Spleen (tissue), 11 donors: ENCODE measurements around the gene PRR14. TPM values are rescaled to one million over a fixed set of nuclear protein-coding genes. Genes with fewer than 3 reads are reported as not detected.

Source experiments
- DNase-seq: peaks from one replicate; pipeline ENCODE4 v3.0.0-alpha.2; 2020
- H3K27ac ChIP-seq, 8 donors: fragments of 200-600 bp; sonication (generic) in 7 of 8; 1 replicate in 4 of 8; 2 replicates in 4 of 8; pipeline versions ENCODE4 v1.5.0 to v1.8.0; 2016 to 2021; ENCODE audit warnings: inconsistent platforms in 4 of 8, mild to moderate bottlenecking in 4 of 8, moderate library complexity in 1 of 8
- H3K27me3 ChIP-seq, 7 donors: fragments of 200-600 bp; sonication (generic) in 6 of 7; replicated peaks in 1 of 7; 1 replicate in 4 of 7; 2 replicates in 3 of 7; pipeline versions ENCODE4 v1.5.0 to v1.8.0; 2016 to 2021; ENCODE audit warnings: inconsistent platforms in 3 of 7, mild to moderate bottlenecking in 1 of 7
- H3K36me3 ChIP-seq, 6 donors: fragments of 200-600 bp; sonication (generic) in 5 of 6; 1 replicate in 4 of 6; 2 replicates in 2 of 6; pipeline versions ENCODE4 v1.5.0 to v1.8.0; 2016 to 2021; ENCODE audit warnings: inconsistent platforms in 2 of 6
- H3K4me1 ChIP-seq, 6 donors: fragments of 200-600 bp; sonication (generic) in 5 of 6; 1 replicate in 3 of 6; 2 replicates in 3 of 6; pipeline versions ENCODE4 v1.5.0 to v1.8.0; 2016 to 2021; ENCODE audit warnings: inconsistent platforms in 3 of 6
- H3K4me3 ChIP-seq, 8 donors: fragments of 200-600 bp; sonication (generic) in 7 of 8; 1 replicate in 4 of 8; 2 replicates in 4 of 8; pipeline versions ENCODE4 v1.5.0 to v1.8.0; 2016 to 2021; ENCODE audit warnings: inconsistent platforms in 4 of 8, mild to moderate bottlenecking in 4 of 8, moderate library complexity in 2 of 8
- H3K9me3 ChIP-seq, 8 donors: fragments of 200-600 bp; sonication (generic) in 7 of 8; 1 replicate in 4 of 8; 2 replicates in 4 of 8; pipeline versions ENCODE4 v1.5.0 to v1.8.0; 2016 to 2021; ENCODE audit warnings: inconsistent platforms in 4 of 8
- CTCF ChIP-seq, 11 experiments: fragments of 200-600 bp in 7 of 11; fragments of 450-650 bp in 4 of 11; sonication (generic) in 4 of 11; IDR thresholded peaks in 8 of 11; conservative IDR thresholded peaks in 3 of 11; 1 replicate in 7 of 11; 2 replicates in 4 of 11; pipeline versions ENCODE4 v1.4.0 to v1.8.0; 2016 to 2021; ENCODE audit warnings: antibody characterized with exemption in 11 of 11, inconsistent platforms in 4 of 11, mild to moderate bottlenecking in 1 of 11
- POLR2A ChIP-seq, 3 donors: fragments of 450-650 bp; IDR thresholded peaks; one replicate each; pipeline ENCODE4 v1.5.1; 2017; ENCODE audit warnings: antibody characterized with exemption in 3 of 3, mild to moderate bottlenecking in 1 of 3
- POLR2AphosphoS5 ChIP-seq, 3 donors: sonication (generic); formaldehyde crosslinking; IDR thresholded peaks; one replicate each; pipeline ENCODE4 v1.5.1; 2017; ENCODE audit warnings: antibody characterized with exemption in 3 of 3
- WGBS, 5 donors: extraction: QIAGEN DNeasy Blood & Tissue Kit in 3 of 5; methylation state at CpG; one replicate each; pipeline versions ENCODE4 v1.1.5 to v1.1.7; 2013 to 2018; 5-methylcytosine and 5-hydroxymethylcytosine counted together
- intact Hi-C: fragments of 100-400 bp; cut with DNase I; formaldehyde crosslinking; loops from one replicate; pipeline ENCODE4 v1.15.0; 2023; ENCODE audit warnings: low total_unique reads
- polyA plus RNA-seq, 3 donors: library from polyadenylated mRNA; stranded (reverse); fragments of 200-250 nt; gene quantifications; one replicate each; pipeline ENCODE4 v1.2.1, GENCODE V29; 2013
- total RNA-seq, 7 donors: library from RNA; depleted of rRNA in 3 of 7; stranded (reverse); fragments of >200 nt in 3 of 7; fragmentation: NEBNext Ultra II Directional in 4 of 7; extraction: Animal tissue kit (Norgen Biotek cat#: 25700) in 4 of 7; gene quantifications; one replicate each; pipeline versions ENCODE4 v1.1.0 to v1.2.1, GENCODE V29; 2016 to 2021
- donor health status: healthy with polysubstance abuse.
- donor health status: DM: no; HTN: no; CAD: no; lungs with moderate emphysema.
- donor health status: DM: no; HTN: no; CAD: no.
- donor health status: Bipolar disorder and iron deficiency.
- donor health status: healthy.
- donor health status: DM: no; HTN: no; CAD: no.
- donor health status: DM: yes; HTN: yes; CAD: no.

PRR14 gene
- total and polyA plus RNA-seq, 10 donors: 51.2 to 178 (median 67.3) TPM

- WGBS, 5 donors: 0 to 6% (median 0%) methylated on average over 1 of the region's 1 CpG
Measured at GRCh38 chr16:30637944-30638343, 12.8 kb upstream of the PRR14 start.

GRCh38 chr16:30641378-30641982 lies 9.3 kb upstream of the PRR14 start:
- no peaks in the 10 kb centered on the region for H3K9me3 ChIP-seq
- DNase-seq: no peak
- H3K4me1 ChIP-seq: peaks cover 0 to 1% (median 0%) of the 10 kb centered on the region in 6 donors
- H3K4me3 ChIP-seq: no peak overlapping the region
- intact Hi-C loops: no loop called here
- no peak overlapping the region for H3K27ac ChIP-seq
- WGBS, 5 donors: 85 to 92% (median 90%) methylated on average over 3 of the region's 3 CpGs
- H3K27me3 ChIP-seq: no peaks in the 10 kb centered on the region
- TF ChIP-seq POLR2AphosphoS5 (IDR thresholded peaks at IDR 0.05) (no peak), CTCF (IDR thresholded peaks at IDR 0.05 in 8 of 11, conservative IDR thresholded peaks at IDR 0.05 in 3 of 11) (no peak), POLR2A (IDR thresholded peaks at IDR 0.05) (no peak)
- H3K36me3 ChIP-seq: no peaks in the 10 kb centered on the region

More at GRCh38 chr16:30637944-30638343, 12.8 kb upstream of the PRR14 start:
- H3K36me3 ChIP-seq: no peaks in the 10 kb centered on the region
- H3K9me3 ChIP-seq: no peaks in the 10 kb centered on the region
- TF ChIP-seq POLR2A (IDR thresholded peaks at IDR 0.05) (no peak), CTCF (IDR thresholded peaks at IDR 0.05 in 8 of 11, conservative IDR thresholded peaks at IDR 0.05 in 3 of 11) (peak in 7 of 11 experiments; percentile 5 to 47 (median 17)), POLR2AphosphoS5 (IDR thresholded peaks at IDR 0.05) (no peak)
- H3K27ac ChIP-seq: no peak overlapping the region
- no peaks in the 10 kb centered on the region for H3K27me3 ChIP-seq
- H3K4me1 ChIP-seq: peaks cover 0 to 31% (median 21%) of the 10 kb centered on the region in 6 donors
- no peak overlapping the region for H3K4me3 ChIP-seq
- intact Hi-C loops: no loop called here
- DNase-seq: no peak

- Histone ChIP-seq H3K27ac (no peak overlapping the region), H3K4me1 (peaks cover 0 to 4% (median under 1%) of the 10 kb centered on the region in 6 donors)
Measured at GRCh38 chr16:30644334-30644830, 6.4 kb upstream of the PRR14 start.

More at GRCh38 chr16:30644334-30644830, 6.4 kb upstream of the PRR14 start:
- TF ChIP-seq CTCF (IDR thresholded peaks at IDR 0.05 in 8 of 11, conservative IDR thresholded peaks at IDR 0.05 in 3 of 11) (no peak), POLR2AphosphoS5 (IDR thresholded peaks at IDR 0.05) (no peak), POLR2A (IDR thresholded peaks at IDR 0.05) (no peak)
- DNase-seq: no peak
- Histone ChIP-seq H3K9me3 (no peaks in the 10 kb centered on the region), H3K36me3 (no peaks in the 10 kb centered on the region), H3K27me3 (no peaks in the 10 kb centered on the region), H3K4me3 (no peak overlapping the region)
- WGBS, 5 donors: 68 to 77% (median 74%) methylated on average over 4 of the region's 4 CpGs
- intact Hi-C loops: no loop called here
